ENCODE data around the gene LPIN3.

Gene LPIN3

DNA sequence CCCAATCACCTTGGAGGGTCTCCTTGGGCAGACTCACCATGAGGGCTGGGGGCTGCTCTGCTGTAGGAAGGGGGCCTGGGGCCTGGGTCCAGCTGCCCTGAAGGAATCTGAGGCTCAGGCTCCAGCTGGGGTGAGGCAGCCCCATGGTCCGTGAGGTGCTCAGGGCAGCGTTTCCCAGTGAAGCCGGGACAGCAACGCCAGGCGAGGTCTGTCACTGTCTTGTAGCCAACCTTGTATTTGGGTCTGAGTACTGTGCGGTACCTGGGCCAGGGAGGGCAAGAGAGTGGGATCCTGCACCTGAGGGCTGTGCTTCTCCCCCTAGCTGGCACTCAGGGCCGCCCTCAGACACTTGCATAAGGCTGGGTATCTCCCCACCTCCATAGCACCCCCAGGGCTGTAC, 23.0 kb downstream of the LPIN3 start:
- H3K27ac ChIP-seq: no peak overlapping the region
- H3K27me3 ChIP-seq: peaks cover 82% of the 10 kb centered on the region
- H3K9me3 ChIP-seq: no peaks in the 10 kb centered on the region
- no peak overlapping the region for H3K4me3 ChIP-seq (ENCODE audit: low read depth in 1 of 2, low read length in 1 of 2)
- no peaks in the 10 kb centered on the region for H3K4me1 ChIP-seq (ENCODE audit: control insufficient read depth in 1 of 2, insufficient read depth in 1 of 2, low read depth in 1 of 2, low read length in 1 of 2)
- H3K36me3 ChIP-seq: no peaks in the 10 kb centered on the region
- TF ChIP-seq, protein P1, sequence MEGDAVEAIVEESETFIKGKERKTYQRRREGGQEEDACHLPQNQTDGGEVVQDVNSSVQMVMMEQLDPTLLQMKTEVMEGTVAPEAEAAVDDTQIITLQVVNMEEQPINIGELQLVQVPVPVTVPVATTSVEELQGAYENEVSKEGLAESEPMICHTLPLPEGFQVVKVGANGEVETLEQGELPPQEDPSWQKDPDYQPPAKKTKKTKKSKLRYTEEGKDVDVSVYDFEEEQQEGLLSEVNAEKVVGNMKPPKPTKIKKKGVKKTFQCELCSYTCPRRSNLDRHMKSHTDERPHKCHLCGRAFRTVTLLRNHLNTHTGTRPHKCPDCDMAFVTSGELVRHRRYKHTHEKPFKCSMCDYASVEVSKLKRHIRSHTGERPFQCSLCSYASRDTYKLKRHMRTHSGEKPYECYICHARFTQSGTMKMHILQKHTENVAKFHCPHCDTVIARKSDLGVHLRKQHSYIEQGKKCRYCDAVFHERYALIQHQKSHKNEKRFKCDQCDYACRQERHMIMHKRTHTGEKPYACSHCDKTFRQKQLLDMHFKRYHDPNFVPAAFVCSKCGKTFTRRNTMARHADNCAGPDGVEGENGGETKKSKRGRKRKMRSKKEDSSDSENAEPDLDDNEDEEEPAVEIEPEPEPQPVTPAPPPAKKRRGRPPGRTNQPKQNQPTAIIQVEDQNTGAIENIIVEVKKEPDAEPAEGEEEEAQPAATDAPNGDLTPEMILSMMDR (IDR thresholded peaks at IDR 0.05): no peak

DNA sequence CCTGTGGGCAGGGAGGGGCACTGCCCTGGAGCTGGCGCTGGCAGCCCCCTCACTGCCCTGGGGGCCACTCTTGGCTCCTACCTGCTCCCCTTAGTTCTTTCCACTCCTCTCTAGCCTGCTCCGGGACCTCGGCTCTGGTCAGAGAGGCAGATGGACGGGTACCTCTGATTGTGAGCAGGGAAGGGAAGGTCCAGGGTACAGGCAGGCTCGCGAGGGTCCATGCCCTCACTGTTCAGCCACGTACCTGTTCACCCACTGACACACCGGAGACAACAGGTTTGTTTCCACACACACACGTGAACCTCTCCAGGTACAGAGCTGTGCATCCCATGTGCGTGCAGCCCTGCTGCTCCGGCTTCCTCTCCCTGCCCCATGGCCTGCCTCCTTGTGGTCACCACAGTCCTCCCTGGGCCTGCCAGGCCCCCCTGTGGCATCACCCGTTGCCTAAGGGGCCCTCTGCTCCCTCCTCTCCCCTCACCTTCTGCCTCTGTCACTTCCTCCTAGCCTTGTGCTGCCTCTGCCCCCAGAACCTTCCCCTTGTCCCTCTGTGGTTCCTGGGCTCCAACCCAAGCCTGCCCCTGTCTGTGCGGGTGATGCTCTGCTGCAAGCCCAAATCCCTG, 23.7 kb downstream of the LPIN3 start:
- H3K36me3 ChIP-seq: no peaks in the 10 kb centered on the region
- no peaks in the 10 kb centered on the region for H3K9me3 ChIP-seq
- H3K27me3 ChIP-seq: peaks cover 85% of the 10 kb centered on the region
- H3K27ac ChIP-seq: no peak overlapping the region
- H3K4me3 ChIP-seq (ENCODE audit: low read depth in 1 of 2, low read length in 1 of 2): no peak overlapping the region
- H3K4me1 ChIP-seq (ENCODE audit: control insufficient read depth in 1 of 2, insufficient read depth in 1 of 2, low read depth in 1 of 2, low read length in 1 of 2): no peaks in the 10 kb centered on the region
- TF ChIP-seq, protein P1 (IDR thresholded peaks at IDR 0.05): no peak

DNA sequence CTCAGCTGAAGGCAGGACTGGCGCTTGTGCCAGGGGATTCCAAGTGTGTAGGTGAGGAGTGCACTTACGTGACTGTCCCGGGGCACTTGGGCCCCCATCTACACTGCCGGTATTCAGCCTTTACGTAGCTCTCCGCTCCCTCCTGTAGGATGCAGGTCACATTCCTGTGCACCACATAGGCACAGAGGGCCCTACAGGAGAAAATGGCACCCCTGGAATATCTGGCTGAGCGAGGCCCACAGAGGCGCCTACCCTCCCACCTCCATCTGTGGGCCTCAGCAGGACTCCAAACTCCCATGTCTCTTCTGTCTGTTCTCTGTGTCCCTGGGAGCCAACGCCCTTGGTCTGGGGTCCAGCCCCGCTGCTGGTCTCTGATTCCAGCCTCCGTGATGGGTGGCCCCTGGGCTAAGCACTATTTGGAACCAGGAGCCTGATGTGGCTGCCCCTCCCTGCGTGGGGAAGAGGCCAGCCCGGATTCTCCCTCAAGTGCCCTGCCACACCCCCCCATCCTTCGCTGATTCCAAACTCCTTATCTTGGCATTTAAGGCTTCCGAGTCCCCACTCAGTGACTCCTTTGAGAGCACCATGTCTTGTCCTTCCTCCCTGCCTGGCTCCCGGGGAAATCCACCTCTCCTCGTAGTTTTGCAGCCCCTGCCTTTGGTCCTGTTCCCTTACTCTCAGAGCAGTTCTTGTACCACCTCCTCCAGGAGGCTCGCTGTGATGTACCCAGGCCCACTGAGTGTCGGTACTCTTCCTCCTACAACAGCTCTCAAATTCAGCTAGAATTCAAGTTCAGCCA, 24.5 kb downstream of the LPIN3 start:
- TF ChIP-seq, protein P1 (IDR thresholded peaks at IDR 0.05): no peak
- Histone ChIP-seq H3K4me1 (ENCODE audit: control insufficient read depth in 1 of 2, insufficient read depth in 1 of 2, low read depth in 1 of 2, low read length in 1 of 2) (no peaks in the 10 kb centered on the region), H3K27me3 (peaks cover 88% of the 10 kb centered on the region), H3K9me3 (no peaks in the 10 kb centered on the region), H3K4me3 (ENCODE audit: low read depth in 1 of 2, low read length in 1 of 2) (no peak overlapping the region), H3K27ac (no peak overlapping the region), H3K36me3 (no peaks in the 10 kb centered on the region)

GRCh38 chr20:41365777-41366545, 25.3 kb downstream of the LPIN3 start:
- H3K27ac ChIP-seq: no peak overlapping the region
- no peak overlapping the region for H3K4me3 ChIP-seq (ENCODE audit: low read depth in 1 of 2, low read length in 1 of 2)
- no peaks in the 10 kb centered on the region for H3K4me1 ChIP-seq (ENCODE audit: control insufficient read depth in 1 of 2, insufficient read depth in 1 of 2, low read depth in 1 of 2, low read length in 1 of 2)
- peaks cover 85% of the 10 kb centered on the region for H3K27me3 ChIP-seq
- H3K36me3 ChIP-seq: no peaks in the 10 kb centered on the region
- no peaks in the 10 kb centered on the region for H3K9me3 ChIP-seq
- TF ChIP-seq, protein P1 (IDR thresholded peaks at IDR 0.05): no peak

GRCh38 chr20:41366546-41367392, 26.1 kb downstream of the LPIN3 start, which contains the start of gene EMILIN3:
Gene EMILIN3, minus strand, starts transcription at chr20:41366818. Its CDS starts 184 bp downstream, at chr20:41366634.
- Histone ChIP-seq H3K27me3 (peaks cover 82% of the 10 kb centered on the region), H3K4me1 (ENCODE audit: control insufficient read depth in 1 of 2, insufficient read depth in 1 of 2, low read depth in 1 of 2, low read length in 1 of 2) (no peaks in the 10 kb centered on the region), H3K27ac (no peak within 1 kb of the TSS), H3K4me3 (ENCODE audit: low read depth in 1 of 2, low read length in 1 of 2) (no peak within 1 kb of the TSS), H3K36me3 (no peaks in the 10 kb centered on the region), H3K9me3 (no peaks in the 10 kb centered on the region)
- TF ChIP-seq, protein P1 (IDR thresholded peaks at IDR 0.05): no peak
